Measurements from ENCODE around the gene CLEC9A. TPM values are rescaled to one million over a fixed set of nuclear protein-coding genes. Genes with fewer than 3 reads are reported as not detected.

The CLEC9A gene
- total and polyA plus RNA-seq, 2 of the 8 experiments (the other 6 are each of a cell fraction or from before 2014, with no cell fraction given) = not detected

- Histone ChIP-seq H3K9ac (replicated peaks in 1 of 4; ENCODE audit: extremely low read depth in 1 of 4, low read depth in 3 of 4, low read length in 3 of 4) (no peak overlapping the region), H2AFZ (ENCODE audit: low read length) (no peak overlapping the region), H2AK5ac (ENCODE audit: low read depth, low read length) (no peak overlapping the region), H4K5ac (ENCODE audit: insufficient read length, low read depth, low read length) (no peak overlapping the region), H2BK120ac (replicated peaks; ENCODE audit: low read depth, low read length) (no peak overlapping the region), H3K4ac (replicated peaks; ENCODE audit: insufficient read length, low read depth, low read length) (no peak overlapping the region), H3K56ac (replicated peaks; ENCODE audit: insufficient read length, low read depth, low read length) (no peak overlapping the region), H3K9me3 (ENCODE audit: insufficient read depth in 2 of 2, low read depth in 1 of 2, low read length in 1 of 2) (peaks cover 0 to 4% of the 10 kb centered on the region in 2 experiments; a peak in 1 of 4 replicates), H3K23ac (ENCODE audit: insufficient read length) (no peak overlapping the region), H3K36me3 (ENCODE audit: control insufficient read depth in 2 of 4, insufficient read depth in 4 of 4, low read length in 3 of 4) (no peaks in the 10 kb centered on the region; a peak in 1 of 8 replicates), H2BK12ac (ENCODE audit: low read depth, low read length) (no peak overlapping the region), H2BK15ac (ENCODE audit: low read length) (no peak overlapping the region), H3K27ac (ENCODE audit: low read depth, low read length) (no peak overlapping the region), H4K91ac (replicated peaks; ENCODE audit: insufficient read length, low read length) (no peak overlapping the region), H3K79me1 (ENCODE audit: low read depth, low read length) (no peaks in the 10 kb centered on the region), H2BK5ac (ENCODE audit: low read depth, low read length) (no peak overlapping the region), H3K4me2 (ENCODE audit: insufficient read depth in 1 of 2, low read depth in 2 of 2, low read length in 2 of 2) (no peak overlapping the region), H4K8ac (ENCODE audit: extremely low read depth, insufficient read depth, low read length) (no peak overlapping the region), H3K79me2 (ENCODE audit: control insufficient read depth in 1 of 2, insufficient read depth in 2 of 2, low read length in 2 of 2) (no peaks in the 10 kb centered on the region), H3K4me1 (replicated peaks in 1 of 4; ENCODE audit: control insufficient read depth in 3 of 4, insufficient read depth in 4 of 4, low read length in 3 of 4) (no peaks in the 10 kb centered on the region), H3K14ac (ENCODE audit: insufficient read length) (no peak overlapping the region), H3K23me2 (ENCODE audit: low read depth, low read length) (no peaks in the 10 kb centered on the region), H3K18ac (ENCODE audit: extremely low read depth, low read length) (no peak overlapping the region), H3K27me3 (replicated peaks in 1 of 4; ENCODE audit: control insufficient read depth in 3 of 4, extremely low read depth in 1 of 4, insufficient read depth in 3 of 4, low read length in 3 of 4) (no peaks in the 10 kb centered on the region), H2BK20ac (ENCODE audit: low read length) (no peak overlapping the region), H3K4me3 (ENCODE audit: extremely low read depth in 1 of 4, insufficient read depth in 2 of 4, low read depth in 3 of 4, low read length in 4 of 4) (no peak overlapping the region), H4K20me1 (replicated peaks in 1 of 2; ENCODE audit: control insufficient read depth in 1 of 2, insufficient read depth in 2 of 2, low read length in 2 of 2) (no peaks in the 10 kb centered on the region)
- 94% methylated on average over 1 of the region's 1 CpG; no CpG with 5 or more reads in 1 of the 2 experiments for WGBS, 2 experiments (ENCODE audit: extremely low coverage in 1 of 2, insufficient coverage in 1 of 2, insufficient read length in 1 of 2, insufficient replicate concordance in 2 of 2, low coverage in 1 of 2, low lambda C conversion rate in 2 of 2, missing lambda C conversion rate in 1 of 2)
- POLR2A ChIA-PET (ENCODE audit: partially characterized antibody) = no interaction called here
- no peak for TF ChIP-seq GABPA (IDR thresholded peaks at IDR 0.05; ENCODE audit: borderline replicate concordance, insufficient read depth, low read length)
- no peak for TF ChIP-seq SIN3A (conservative IDR thresholded peaks at IDR 0.05 in 1 of 2, IDR thresholded peaks at IDR 0.05 in 1 of 2; ENCODE audit: low read depth in 1 of 2, low read length in 2 of 2)
- TF ChIP-seq SUZ12 (IDR thresholded peaks at IDR 0.05; ENCODE audit: low read length) = no peak
- TF ChIP-seq SRF (IDR thresholded peaks at IDR 0.05; ENCODE audit: low read depth, low read length) = no peak
- no peak for TF ChIP-seq CHD2 (IDR thresholded peaks at IDR 0.05; ENCODE audit: low read length)
- no peak for TF ChIP-seq KDM4A (IDR thresholded peaks at IDR 0.05; ENCODE audit: low read depth, low read length, severe bottlenecking)
- TF ChIP-seq EP300 (IDR thresholded peaks at IDR 0.05; ENCODE audit: borderline replicate concordance in 1 of 2, low read depth in 2 of 2, low read length in 2 of 2) = no peak
- CTCF ChIA-PET (ENCODE audit: partially characterized antibody) = no interaction called here
- no peak for FAIRE-seq
- no peak for DNase-seq (ENCODE audit: low read depth in 1 of 2, low spot score in 2 of 2)
Measured at GRCh38 chr12:10113075-10113474, 82.6 kb downstream of the CLEC9A start.
